A673 (cell line): ENCODE data around the gene FAM184B.

Experiments
- CTCF ChIP-seq: fragments of 300-800, 200-600 bp; sonication (generic); conservative IDR thresholded peaks from 2 replicates; pipeline ENCODE4 v1.5.1; 2017; ENCODE audit warnings: low read depth, mild to moderate bottlenecking, antibody characterized with exemption, low read length, moderate library complexity, mixed read lengths
- EZH2 ChIP-seq: fragments of 200-600 bp; sonication (generic); IDR thresholded peaks from 2 replicates; pipeline ENCODE4 v1.6.1; 2017; ENCODE audit warnings: borderline replicate concordance, low read depth, mild to moderate bottlenecking, mixed read lengths, antibody characterized with exemption, low read length; ENCODE audit not compliant: poor library complexity, severe bottlenecking

GRCh38 chr4:17665346-17665745 lies 116.1 kb downstream of the FAM184B start:
- TF ChIP-seq CTCF (no peak), EZH2 (no peak)
